ENCODE data around the gene RAB6B.

The RAB6B gene

DNA sequence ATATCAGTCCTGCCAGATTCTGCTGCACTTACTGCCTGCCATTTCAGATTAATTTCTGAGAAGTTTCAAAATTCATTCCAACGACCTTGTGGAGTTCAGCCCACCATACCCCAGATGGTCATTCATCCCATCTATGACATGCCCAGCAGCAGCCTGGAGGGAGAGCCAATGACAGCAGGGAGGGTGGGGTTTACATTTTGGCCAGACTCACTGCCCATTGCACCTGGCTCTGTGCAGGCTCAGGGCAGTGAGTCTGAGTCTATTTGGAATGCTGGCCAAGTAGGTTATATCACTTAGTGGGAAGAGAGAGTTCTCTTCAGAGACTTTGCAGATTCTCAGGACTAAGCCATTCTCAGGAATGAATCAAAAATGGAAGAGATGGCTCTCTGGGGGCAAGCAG, 68.5 kb downstream of the RAB6B start:
- in situ Hi-C loops (cut with MboI; ENCODE audit: low sequenced_read_pairs) = loop anchor here (10.0 kb wide), 1 partner anchor 88 kb away; no protein-coding TSS in a partner anchor

GRCh38 chr3:133825969-133826727, 69.5 kb downstream of the RAB6B start:
- in situ Hi-C loops (cut with MboI; ENCODE audit: low sequenced_read_pairs) = loop anchor here (10.0 kb wide), 1 partner anchor 89 kb away; no protein-coding TSS in a partner anchor

DNA sequence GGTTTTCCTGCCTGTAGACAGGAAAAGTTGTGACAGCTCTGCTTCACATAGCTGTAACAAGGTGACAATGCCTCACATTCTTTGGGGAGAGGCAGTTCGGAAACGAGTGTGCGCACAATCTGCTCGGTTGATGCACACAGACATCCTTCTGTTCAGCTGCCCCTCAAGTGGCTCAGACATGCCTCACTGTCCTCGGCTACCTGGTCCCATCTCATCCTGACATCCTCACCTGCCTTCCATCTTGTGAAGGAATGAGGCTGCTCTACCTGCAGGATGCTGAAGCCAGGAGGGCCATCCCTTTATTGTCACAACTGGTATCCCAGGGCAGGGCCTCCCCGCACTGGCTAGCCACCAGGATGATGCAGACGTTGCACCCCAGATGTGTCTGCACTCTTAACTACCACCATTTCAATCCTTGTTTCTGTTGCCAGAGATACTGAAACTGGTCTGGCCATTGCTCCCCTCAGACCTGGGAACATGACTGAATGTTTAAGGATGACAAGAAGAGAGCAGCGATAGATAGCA, 70.7 kb downstream of the RAB6B start:
- in situ Hi-C loops (cut with MboI; ENCODE audit: low sequenced_read_pairs) = loop anchor here (10.0 kb wide), 1 partner anchor 90 kb away; no protein-coding TSS in a partner anchor

- in situ Hi-C loops (cut with MboI; ENCODE audit: low sequenced_read_pairs) = loop anchor here (10.0 kb wide), 1 partner anchor 93 kb away; no protein-coding TSS in a partner anchor
These were observed 73.7 kb downstream of the RAB6B start for GRCh38 chr3:133821767-133822638.

GRCh38 chr3:133820889-133821675, 74.6 kb downstream of the RAB6B start:
- in situ Hi-C loops (cut with MboI; ENCODE audit: low sequenced_read_pairs) = loop anchor here (10.0 kb wide), 1 partner anchor 94 kb away; no protein-coding TSS in a partner anchor

DNA sequence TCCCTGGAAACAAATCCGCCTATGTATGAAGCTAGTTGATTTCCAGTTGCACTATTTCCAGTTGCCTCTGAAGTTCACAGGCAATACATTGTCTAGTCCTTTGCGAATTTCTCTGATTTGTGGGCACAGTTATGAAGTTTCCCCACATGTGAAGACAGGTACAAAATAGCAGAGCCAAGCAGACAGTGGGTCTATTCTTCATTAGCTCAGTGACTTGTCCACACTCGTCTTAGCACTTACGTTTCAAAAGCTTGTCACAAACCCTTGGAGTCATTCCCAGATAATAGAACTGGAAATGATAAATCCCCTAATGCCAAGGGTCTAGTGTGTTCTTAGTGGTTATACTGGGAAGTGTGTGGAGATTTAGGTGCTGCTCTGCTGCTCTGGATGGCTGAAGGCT, 75.6 kb downstream of the RAB6B start:
- in situ Hi-C loops (cut with MboI; ENCODE audit: low sequenced_read_pairs) = loop anchor here (10.0 kb wide), 1 partner anchor 95 kb away; no protein-coding TSS in a partner anchor

GRCh38 chr3:133815386-133815785, 80.3 kb downstream of the RAB6B start:
- in situ Hi-C loops (cut with MboI; ENCODE audit: low sequenced_read_pairs) = no loop called here

- in situ Hi-C loops (cut with MboI; ENCODE audit: low sequenced_read_pairs) = no loop called here
These were observed 82.8 kb downstream of the RAB6B start for GRCh38 chr3:133812872-133813271.

DNA sequence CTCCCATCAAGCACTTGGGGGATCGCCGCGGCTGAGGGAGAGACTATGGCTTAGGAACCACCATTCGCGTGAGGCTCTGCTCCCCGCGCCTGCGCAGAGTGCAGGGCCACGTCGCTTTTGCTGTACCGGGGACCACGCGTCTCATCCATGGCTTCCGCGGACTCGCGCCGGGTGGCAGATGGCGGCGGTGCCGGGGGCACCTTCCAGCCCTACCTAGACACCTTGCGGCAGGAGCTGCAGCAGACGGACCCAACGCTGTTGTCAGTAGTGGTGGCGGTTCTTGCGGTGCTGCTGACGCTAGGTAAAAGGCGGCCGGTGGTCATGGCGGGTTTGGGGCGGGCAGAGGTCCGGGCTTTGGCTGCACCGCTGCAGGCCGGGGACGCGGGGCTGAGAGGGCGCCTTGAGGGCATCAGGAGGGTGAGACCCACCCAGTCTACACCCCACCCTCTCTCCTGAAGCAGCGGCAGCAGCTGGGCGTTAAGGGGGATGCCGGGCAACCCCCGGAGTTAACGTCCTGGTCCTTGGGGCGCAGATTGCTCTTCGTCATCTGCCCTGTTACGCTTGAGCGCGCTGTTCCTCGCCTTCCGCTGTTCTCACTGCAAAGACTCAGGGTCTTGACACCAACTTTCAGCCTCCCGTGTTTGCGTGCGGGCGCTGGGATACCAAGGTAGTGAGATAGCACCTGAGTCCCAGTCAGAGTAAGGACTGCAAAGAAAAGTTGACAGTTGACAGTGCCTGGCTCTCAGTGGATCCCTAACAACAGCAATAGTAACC, 89.8 kb downstream of the RAB6B start, which contains the start of gene SRPRB:
Gene SRPRB, plus strand, starts transcription at position 114 of the 774 bp plus-strand sequence. Its CDS starts 34 bp downstream, at position 148.
- in situ Hi-C loops (cut with MboI; ENCODE audit: low sequenced_read_pairs) = no loop called here

DNA sequence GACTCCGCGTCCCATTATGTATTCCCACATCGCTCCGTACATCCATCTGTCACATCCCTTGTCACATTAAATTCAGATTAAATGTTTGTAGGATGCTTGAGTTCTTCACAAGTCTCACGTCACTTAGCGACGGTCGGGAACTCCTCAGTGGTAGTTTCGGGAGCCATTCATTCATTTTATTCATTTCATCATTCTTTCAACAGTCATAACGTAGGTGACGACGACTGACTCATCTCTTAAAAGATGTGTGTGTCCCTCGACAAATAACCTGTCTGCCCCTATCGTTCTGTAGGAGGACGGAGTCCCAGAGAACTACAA, 90.3 kb downstream of the RAB6B start:
- in situ Hi-C loops (cut with MboI; ENCODE audit: low sequenced_read_pairs) = no loop called here

- in situ Hi-C loops (cut with MboI; ENCODE audit: low sequenced_read_pairs) = no loop called here
These were observed 90.8 kb downstream of the RAB6B start for GRCh38 chr3:133804896-133805295.

DNA sequence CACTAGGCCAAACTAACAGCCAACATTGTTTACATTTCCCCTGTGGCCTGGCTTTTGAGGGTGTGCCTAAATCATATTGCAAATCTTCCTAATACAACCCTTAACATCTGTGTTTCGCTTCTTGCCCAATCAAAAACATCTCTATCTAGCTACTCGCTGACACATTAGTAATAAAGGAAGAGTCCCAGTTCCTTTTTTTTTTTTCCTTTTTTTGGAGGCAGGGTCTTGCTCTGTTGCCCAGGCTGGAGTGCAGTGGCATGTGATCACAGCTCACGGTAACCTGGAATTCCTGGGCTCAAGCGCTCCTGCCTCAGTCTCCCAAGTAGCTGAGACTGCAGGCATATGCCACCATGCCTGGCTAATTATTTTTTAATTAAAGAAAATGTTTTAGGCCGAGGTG, 92.2 kb downstream of the RAB6B start:
- in situ Hi-C loops (cut with MboI; ENCODE audit: low sequenced_read_pairs) = no loop called here

DNA sequence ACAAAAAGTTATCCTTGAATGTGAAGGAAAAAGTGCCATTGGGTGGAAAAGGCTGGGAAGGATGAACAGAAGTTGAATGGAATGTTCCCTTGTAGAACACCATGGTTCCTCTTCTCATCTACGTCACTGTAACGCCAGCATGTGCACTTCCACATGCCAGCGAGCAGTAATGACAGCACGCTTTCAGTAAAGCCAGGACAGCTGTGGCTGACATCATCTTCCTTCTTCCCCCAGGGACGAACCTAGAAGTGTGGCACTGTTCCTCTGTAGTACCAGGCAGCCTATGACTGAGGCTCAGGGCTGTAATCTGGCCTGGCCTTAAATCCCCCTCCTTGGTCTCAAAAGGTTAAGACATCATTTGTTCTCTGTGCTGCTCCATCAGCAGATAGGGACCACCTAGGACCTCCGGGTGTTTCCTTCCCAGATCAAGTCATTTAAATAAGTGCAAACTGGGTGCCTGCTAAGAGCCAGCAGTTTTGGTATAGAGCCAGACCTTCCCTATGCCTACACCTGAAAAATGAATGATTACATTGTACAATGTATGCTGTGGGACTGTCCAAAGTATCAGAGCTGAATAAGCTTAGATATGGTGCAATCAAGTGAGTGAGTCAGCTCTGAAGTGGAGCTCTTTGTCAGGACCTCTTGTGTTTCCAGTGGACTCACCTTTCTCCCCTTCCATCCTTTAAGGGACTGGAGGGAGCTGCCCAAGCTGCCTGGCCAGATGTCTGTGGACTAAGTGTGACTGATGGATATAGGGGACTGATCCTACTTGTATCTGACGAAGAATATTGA, 95.7 kb downstream of the RAB6B start:
- in situ Hi-C loops (cut with MboI; ENCODE audit: low sequenced_read_pairs) = no loop called here

DNA sequence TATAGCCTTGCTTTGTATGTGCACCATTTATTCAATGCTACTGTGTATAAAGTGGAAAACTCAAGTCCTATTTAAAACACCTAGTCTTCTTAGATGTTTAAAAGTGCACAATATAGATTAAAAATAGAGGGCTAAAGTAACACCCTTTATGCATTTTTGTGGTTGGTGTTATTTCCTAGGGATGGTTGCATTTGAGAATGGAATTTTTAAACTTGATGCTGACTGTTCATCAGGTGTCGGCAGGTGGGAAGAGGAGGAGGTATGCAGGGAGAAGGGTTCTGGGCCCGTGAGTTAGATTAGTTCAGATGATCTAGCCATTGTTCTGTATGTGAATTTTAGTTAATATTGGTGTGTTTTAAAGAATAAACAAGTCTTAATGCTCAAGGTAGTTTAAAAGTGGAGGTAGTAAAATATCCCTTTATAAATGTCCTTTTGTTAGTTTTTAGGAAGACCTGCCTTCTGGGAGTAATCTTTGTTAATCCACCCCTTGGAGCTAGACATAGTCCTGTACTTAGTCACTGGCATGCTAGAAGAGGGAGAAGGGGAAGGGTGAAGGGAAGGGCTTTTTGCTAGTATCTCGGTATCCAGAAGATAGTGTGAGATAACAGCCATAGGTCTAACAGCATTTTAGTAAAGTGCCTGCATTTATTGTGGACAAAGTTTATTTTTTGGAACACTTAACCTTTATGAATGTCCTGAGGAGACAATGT, 98.1 kb downstream of the RAB6B start:
- in situ Hi-C loops (cut with MboI; ENCODE audit: low sequenced_read_pairs) = no loop called here

GRCh38 chr3:133792171-133792763, 103.4 kb downstream of the RAB6B start:
- in situ Hi-C loops (cut with MboI; ENCODE audit: low sequenced_read_pairs) = no loop called here

GRCh38 chr3:133788024-133788423, 107.7 kb downstream of the RAB6B start:
- in situ Hi-C loops (cut with MboI; ENCODE audit: low sequenced_read_pairs) = no loop called here

DNA sequence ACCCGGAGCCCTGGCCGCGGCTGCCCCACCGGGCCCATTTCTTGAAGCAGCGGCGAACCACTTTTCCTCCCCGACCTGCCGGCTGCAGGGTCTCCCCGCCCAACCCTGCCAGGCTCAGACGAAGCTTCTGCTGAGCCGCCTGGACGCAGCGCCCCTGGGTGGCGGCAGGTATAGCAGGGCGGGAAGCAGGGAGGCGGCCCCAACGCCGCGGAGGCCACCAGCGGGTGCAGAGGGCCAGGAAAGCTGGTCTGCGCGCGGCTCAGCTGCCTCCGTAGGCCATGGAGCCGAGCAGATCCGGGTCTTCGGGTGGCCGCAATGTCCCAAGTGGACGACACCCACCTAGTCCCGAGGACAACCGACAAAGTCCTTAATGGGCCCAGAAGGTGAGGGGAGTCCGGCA, 111.9 kb downstream of the RAB6B start:
- in situ Hi-C loops (cut with MboI; ENCODE audit: low sequenced_read_pairs) = no loop called here

DNA sequence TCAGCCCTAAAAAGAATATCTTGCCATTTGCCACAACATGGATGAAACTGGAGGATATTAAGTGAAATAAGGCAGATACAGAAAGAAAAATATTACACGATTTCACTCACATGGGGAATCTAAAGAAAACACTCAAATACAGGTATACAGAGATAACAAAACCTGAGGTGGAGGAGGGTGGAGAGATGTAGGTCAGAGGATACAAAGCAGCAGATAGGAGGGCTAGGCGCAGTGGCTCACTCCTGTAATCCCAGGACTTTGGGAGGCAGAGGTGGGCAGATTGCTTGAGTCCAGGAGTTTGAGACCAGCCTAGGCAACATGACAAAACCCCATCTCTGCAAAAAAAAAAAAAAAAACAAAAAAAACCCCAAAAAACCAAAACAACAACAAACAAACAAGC, 113.2 kb downstream of the RAB6B start:
- in situ Hi-C loops (cut with MboI; ENCODE audit: low sequenced_read_pairs) = no loop called here
